GM21528 (cell line): ENCODE data around the gene KLHL33.
A peak's percentile ranks its signal among the peaks of the same experiment; 100 is the strongest.

ENCODE experiments used
- ATAC-seq: cut with Tn5 transposase; IDR thresholded peaks from one replicate; pipeline ENCODE4 v1.9.1; 2021; ENCODE audit warnings: mild to moderate bottlenecking, moderate library complexity; ENCODE audit not compliant: unreplicated experiment, low FRiP score

The KLHL33 gene

GRCh38 chr14:20417250-20418186, 18.4 kb downstream of the KLHL33 start:
- no peak for ATAC-seq

- ATAC-seq = no peak
These were observed 19.7 kb downstream of the KLHL33 start for GRCh38 chr14:20416223-20416622.

GRCh38 chr14:20415782-20416206, 20.2 kb downstream of the KLHL33 start:
- ATAC-seq = no peak

GRCh38 chr14:20413744-20414082, 22.3 kb downstream of the KLHL33 start:
- ATAC-seq = peak; percentile 47

GRCh38 chr14:20412876-20413743, 22.9 kb downstream of the KLHL33 start, which contains the start of gene TEP1:
TSS of gene TEP1 (minus strand) at chr14:20413501. CDS start at chr14:20408439, 5,062 bp downstream.
- ATAC-seq = peak; percentile 77

GRCh38 chr14:20412411-20412810, 23.6 kb downstream of the KLHL33 start:
- peak; percentile 65 for ATAC-seq

- no peak for ATAC-seq
These were observed 26.7 kb downstream of the KLHL33 start for GRCh38 chr14:20409226-20409625.

- no peak for ATAC-seq
These were observed 32.4 kb downstream of the KLHL33 start for GRCh38 chr14:20403521-20403920.

- no peak for ATAC-seq
These were observed 34.9 kb downstream of the KLHL33 start for GRCh38 chr14:20400965-20401593.

GRCh38 chr14:20400589-20400964, 35.4 kb downstream of the KLHL33 start:
- ATAC-seq = no peak

- ATAC-seq = no peak
These were observed 38.5 kb downstream of the KLHL33 start for GRCh38 chr14:20397511-20397910.

GRCh38 chr14:20391505-20391904, 44.5 kb downstream of the KLHL33 start:
- ATAC-seq = no peak

GRCh38 chr14:20388159-20388558, 47.8 kb downstream of the KLHL33 start:
- ATAC-seq = no peak

GRCh38 chr14:20387576-20387975, 48.4 kb downstream of the KLHL33 start:
- no peak for ATAC-seq

- no peak for ATAC-seq
These were observed 49.6 kb downstream of the KLHL33 start for GRCh38 chr14:20386276-20386855.

- no peak for ATAC-seq
These were observed 51.1 kb downstream of the KLHL33 start for GRCh38 chr14:20384886-20385285.

- no peak for ATAC-seq
These were observed 51.6 kb downstream of the KLHL33 start for GRCh38 chr14:20384321-20384720.

- ATAC-seq = no peak
These were observed 52.3 kb downstream of the KLHL33 start for GRCh38 chr14:20383636-20384035.

- no peak for ATAC-seq
These were observed 52.9 kb downstream of the KLHL33 start for GRCh38 chr14:20383032-20383431.

GRCh38 chr14:20382526-20382925, 53.4 kb downstream of the KLHL33 start:
- no peak for ATAC-seq
